CD4-positive, alpha-beta T cell treated with Interleukin-1 beta for 1 hour (primary cell): ENCODE results near the gene CLBA1.

Source experiments
- DNase-seq, 2 donors: peaks; one replicate each; pipeline ENCODE4 v3.0.0-alpha.2; 2020 to 2022

The CLBA1 gene

GRCh38 chr14:105006831-105007592 lies 21.4 kb downstream of the CLBA1 start:
- DNase-seq, result no peak

- no peak for DNase-seq
Observed at GRCh38 chr14:105007593-105008264, 22.1 kb downstream of the CLBA1 start.

GRCh38 chr14:105010106-105010505 lies 24.5 kb downstream of the CLBA1 start:
- DNase-seq, result no peak

DNA sequence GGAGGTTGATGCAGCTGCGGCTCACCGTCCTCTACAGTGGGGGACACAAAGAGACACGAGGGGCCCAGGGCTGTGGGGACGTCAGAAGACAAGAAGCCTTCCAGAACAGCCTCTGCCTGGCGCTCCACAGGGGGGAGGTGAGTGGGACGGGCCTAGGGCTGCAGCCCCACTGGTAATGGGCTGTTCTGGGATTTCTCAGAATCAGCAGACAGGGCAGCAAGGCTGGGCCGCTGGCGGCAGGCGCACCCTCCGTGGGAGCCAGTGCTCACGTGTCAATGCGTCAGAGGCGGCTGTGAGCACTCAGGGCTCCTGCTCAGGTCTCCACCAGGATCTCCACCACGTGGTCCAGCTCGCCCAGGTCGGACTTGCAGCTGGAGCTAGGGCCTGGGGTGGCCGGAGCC lies 25.3 kb downstream of the CLBA1 start:
- DNase-seq, result no peak

DNA sequence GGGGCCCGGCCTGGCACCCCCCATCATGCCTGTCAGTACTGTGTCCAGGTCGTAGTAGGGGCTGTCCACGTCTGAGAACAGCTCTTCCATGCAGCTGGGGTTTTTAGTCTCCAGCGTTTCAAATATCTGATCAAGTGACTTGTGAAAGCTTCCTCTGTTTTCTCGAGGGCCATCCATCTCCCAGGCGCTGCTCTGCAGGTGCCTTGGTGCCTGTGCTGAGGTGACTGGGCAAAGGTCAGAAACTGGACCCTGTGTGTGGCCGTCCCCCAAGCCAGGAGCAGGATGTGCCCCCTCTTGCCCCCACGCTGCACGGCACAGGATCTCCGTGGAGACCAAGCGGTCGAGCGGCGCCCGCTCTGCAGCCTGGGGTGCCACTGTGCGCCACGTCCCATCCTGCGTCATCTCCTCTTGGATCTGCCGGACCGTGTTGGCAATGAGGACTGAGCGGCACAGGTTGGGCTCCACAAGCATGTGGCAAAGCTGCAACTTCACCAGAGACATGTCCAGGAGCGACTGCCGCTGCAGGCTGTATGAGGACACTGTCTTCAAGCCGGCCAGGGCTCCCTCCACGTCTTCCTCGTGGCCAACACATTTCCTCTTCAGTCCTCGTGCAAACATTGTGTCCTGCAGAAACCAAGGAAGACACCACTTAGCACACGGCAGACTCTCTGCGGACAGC lies 25.9 kb downstream of the CLBA1 start:
- DNase-seq, result no peak

DNA sequence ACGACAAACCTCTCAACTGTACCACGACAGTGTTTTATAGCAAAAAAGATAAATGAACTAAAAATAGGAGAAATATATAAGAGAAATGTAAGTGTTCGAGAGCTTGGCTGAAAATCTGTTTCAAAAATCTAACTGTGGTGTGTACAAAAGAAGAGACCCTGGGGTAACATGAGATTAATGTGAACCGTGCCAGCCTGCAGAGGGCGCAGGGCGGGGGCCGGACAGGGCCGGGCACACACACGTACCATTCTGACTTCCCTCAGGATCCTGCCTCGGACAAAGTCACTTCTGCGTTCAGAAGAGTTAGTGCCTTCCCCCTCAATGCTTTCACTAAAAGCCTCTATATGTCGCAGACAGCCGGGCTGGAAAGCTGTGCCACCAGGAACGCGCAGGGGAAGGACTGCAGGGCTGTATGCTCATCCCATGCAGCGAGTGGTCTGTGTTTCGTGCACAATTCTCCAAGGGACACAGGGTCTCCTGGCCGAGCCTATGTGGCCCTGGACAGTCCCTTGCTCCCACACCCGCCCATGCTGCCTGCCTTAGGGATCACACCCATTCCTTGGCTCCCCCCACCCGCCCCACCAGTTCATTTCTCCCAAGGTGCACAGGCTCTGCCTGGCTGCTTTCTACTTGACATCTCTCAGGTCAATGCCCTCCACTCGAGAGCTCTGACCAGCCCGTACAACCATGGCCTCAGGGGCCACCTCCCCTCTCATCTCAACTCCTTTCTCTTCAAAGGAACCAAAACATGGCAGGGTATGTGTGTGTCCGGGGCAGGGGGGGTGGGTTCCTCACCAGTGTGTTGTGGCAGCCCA lies 26.8 kb downstream of the CLBA1 start:
- peak in 1 of 2 donors; percentile 9 for DNase-seq

GRCh38 chr14:105013150-105013785 lies 27.7 kb downstream of the CLBA1 start:
- DNase-seq, result no peak

DNA sequence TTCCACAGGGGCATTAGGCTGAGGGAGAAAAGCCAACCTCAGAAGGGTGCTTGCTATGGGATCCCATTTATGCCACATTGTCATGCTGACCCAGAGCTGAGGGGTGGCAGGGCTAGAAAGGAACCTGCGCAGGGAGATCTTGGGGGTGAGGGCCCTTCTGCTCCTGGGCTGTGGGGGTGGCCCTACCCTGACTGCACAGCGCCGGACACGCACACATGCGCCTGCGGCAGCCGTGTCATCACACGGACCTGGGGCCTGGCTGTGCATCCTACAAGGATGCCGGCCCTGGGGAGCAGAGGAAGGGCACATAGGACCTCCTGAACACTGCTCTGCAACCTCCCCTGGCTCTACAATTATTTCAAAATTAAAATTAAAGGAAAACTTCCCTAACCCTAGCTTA lies 28.4 kb downstream of the CLBA1 start:
- DNase-seq, result no peak

- no peak for DNase-seq
Observed at GRCh38 chr14:105014631-105015030, 29.0 kb downstream of the CLBA1 start.

DNA sequence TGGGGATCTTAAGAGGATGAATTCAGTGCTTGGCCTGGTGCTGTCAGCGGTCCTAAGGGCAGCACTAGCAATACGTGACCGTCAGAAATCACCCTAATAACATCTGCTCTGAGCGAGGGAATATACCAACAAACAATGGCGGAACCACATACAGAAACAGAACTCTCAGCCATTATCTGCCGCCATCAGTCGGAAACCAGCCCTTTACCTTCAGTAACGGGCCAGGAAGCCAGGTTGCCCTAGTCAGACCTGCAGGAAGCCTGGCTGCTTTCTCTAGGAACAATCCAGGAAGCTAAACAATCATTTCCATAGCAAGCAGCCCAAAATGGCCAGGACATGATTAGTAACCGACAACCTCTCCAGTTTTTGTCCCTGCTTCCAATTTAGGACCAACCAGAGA lies 29.7 kb downstream of the CLBA1 start:
- peak in 1 of 2 donors; percentile 33 for DNase-seq

DNA sequence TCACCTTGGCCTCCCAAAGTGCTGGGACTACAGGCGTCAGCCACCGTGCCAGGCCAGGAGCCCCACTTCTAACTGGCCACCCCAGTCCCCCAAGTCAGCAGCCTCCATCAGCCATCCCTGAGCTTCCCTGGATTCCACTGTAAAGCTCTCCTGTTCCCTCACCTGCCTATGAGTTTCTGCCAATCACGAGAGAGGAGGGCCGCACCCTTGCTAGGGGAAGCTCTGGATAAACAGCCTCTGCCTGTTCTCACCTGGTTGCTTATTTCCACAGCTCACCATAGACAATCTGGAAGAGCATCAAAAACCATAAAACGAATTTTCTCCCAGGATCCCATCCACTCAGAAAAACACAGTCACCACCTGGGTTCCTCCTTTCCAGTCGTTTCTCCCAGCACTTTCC lies 30.3 kb downstream of the CLBA1 start:
- DNase-seq, result no peak

GRCh38 chr14:105018414-105018813 lies 32.8 kb downstream of the CLBA1 start:
- no peak for DNase-seq

DNA sequence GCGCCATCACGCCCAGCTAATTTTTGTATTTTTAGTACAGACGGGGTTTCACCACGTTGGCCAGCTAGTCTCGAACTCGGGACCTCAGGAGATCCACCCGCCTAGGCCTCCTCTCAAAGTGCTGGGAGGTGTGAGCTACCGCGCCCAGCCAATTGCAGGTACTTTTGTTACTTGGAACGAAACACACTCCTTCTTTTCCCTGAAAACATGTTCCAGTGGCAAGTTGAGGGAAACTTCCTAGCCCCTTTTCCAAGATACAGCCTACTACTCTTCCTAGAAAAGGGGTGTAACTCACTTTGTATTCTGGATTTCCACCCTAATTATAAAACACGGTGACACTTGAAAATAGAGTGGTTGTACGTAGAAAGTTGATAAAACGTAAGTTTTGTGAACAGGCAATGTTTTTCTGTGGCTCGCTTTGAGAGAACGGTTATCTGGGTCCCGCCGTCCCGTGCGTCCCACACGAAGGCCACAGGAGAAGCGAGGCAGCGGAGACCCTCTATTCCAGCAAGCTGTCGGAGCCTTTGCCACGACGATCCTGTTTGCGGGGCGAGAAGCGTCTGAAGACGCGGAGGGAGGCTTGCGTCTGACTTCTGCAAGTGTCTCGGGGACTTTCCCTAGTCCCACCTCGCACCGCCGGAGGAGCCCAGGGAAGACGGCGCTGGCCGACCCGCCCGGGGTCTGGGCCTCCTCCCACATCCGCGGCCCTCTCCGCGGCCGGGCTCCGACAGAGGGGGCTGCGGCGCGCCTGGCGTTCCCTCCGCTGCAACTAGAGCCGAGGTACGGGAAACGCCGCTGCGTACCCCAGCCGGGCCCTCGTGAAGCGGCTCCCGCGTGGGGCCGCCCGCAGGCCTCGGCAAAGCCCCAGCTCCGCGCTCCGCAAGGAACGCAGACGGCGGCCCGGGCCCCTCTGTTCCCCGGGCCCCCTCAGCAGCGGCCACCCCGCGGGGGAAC lies 34.5 kb downstream of the CLBA1 start:
- peak; percentile 68 to 74 for DNase-seq

DNA sequence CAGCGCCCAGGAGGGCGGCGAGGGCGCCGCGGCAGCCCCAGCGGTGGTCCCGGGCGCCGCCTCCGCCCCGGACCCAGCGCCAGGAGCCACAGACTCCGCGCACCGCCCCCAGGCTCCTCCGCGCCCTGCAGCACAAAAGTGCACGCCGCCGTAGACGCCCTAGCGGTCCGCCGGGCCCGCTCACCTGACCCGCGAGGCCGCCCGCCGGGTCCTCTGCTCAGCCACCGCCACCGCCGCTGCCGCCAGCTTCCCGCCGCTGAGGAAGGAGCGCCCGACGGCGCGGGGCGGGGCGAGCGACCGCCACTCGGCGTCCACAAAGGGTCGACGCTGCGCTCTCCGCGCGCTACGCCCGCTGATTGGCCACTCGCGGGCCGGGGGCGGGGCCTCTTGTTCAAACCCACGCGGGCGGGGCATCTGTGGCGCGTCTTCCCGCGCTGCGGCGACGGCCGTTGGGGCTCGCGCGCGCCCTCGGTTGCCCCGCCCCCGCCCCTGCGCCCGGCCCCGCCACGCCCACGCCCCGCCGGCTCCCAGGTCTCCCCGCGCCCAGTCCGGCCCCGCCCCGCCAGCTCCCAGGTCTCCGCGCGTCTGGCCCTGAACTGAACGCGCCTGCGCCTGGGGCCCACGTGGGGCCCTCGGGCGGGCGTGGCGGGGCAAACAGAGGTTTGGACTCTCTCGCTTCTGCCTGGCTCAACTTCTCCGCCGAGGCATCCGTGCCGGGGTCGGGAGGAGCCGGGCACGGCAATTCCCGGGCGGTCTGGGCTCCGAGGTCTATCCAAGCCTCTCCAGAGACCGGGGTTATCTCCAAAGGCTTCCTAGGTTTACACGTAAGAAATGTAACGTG lies 35.4 kb downstream of the CLBA1 start, which contains the start of gene CDCA4:
TSS of gene CDCA4 (minus strand) at position 269 of the 841 bp plus-strand sequence. CDS start 9,154 bp downstream, outside the sequence.
- DNase-seq, result peak; percentile 98

GRCh38 chr14:105021656-105022275 lies 36.2 kb downstream of the CLBA1 start:
- DNase-seq, result no peak

DNA sequence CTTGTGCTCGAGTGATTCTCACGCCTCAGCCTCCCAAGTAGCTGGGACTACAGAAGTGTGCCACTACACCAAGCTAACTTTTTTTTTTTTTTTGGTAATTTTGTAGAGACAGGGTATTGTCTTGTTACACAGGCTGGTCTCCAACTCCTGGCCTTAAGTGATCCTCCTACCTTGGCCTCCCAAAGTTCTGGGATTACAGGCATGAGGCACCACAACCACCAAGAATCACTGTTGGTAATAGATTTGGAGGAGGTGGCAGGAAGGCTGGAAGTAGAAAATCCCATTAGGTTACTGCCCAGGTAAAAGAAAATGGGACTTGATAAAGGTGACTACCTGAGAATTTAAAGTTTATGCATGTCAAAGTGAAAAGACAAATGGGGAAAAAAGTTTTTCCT lies 36.7 kb downstream of the CLBA1 start:
- DNase-seq, result no peak

GRCh38 chr14:105023144-105023543 lies 37.6 kb downstream of the CLBA1 start:
- DNase-seq, result no peak

DNA sequence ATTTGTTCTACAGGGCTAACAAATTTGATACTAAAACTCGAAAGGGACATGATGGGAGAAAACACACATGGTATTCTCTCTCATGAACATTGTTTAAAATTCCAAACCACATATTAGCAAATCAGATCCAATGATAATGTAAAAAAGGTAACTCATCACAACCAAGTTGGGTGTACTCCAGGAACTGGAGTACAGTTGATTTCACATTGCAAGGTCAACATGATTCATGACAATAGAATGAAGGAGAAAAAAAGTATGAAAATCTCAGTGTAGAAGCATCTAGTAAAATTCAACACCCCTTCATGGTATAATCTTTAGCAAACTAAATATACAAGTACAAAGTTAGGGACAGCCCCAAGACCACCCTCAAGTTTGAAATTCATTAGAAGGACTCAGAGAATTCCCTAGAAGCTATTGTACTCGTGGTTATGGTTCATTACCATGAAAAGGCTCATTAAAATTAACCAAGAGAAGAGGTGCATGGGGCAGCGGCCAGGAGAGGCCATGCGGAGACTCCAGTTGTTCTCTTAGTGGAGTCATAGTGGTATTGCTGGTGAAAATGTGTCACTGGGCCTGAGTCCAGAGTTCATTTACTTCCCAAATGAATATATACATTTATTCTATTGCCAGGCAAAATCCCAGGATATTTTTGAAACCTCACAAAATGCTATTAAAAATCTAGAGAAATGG lies 38.3 kb downstream of the CLBA1 start:
- DNase-seq, result no peak

GRCh38 chr14:105025429-105025828 lies 39.8 kb downstream of the CLBA1 start:
- DNase-seq, result no peak
